H1 (cell line): Measurements from ENCODE around the gene NRSN2.

Source experiments
- CEBPB ChIP-seq: IDR thresholded peaks from 2 replicates; pipeline ENCODE4 v1.6.1; 2012; ENCODE audit warnings: low read depth, low read length
- CREB1 ChIP-seq: IDR thresholded peaks from 2 replicates; pipeline ENCODE4 v1.6.1; 2012; ENCODE audit warnings: inconsistent platforms
- EZH2 ChIP-seq: fragments of 200-600 bp; sonication (generic); IDR thresholded peaks from 2 replicates; pipeline ENCODE4 v1.7.1; 2012; ENCODE audit warnings: low read depth, mild to moderate bottlenecking, moderate library complexity, low read length, inconsistent platforms; ENCODE audit not compliant: severe bottlenecking
- KDM1A ChIP-seq: fragments of 200-600, 300-600 bp; sonication (generic); IDR thresholded peaks from 2 replicates; pipeline ENCODE4 v1.7.1; 2016; ENCODE audit warnings: mild to moderate bottlenecking, low read length, borderline replicate concordance
- KDM4A ChIP-seq: IDR thresholded peaks from one replicate; pipeline ENCODE4 v1.7.1; 2012; ENCODE audit warnings: low read depth, mild to moderate bottlenecking, moderate library complexity, low read length, inconsistent platforms; ENCODE audit not compliant: severe bottlenecking
- MAX ChIP-seq: IDR thresholded peaks from 2 replicates; pipeline ENCODE4 v1.6.1; 2012; ENCODE audit warnings: inconsistent platforms
- POLR2A ChIP-seq, 2 experiments: IDR thresholded peaks; 1 replicate in 1 of 2; 2 replicates in 1 of 2; pipeline ENCODE4 v1.6.1; 2011; ENCODE audit warnings: low read depth in 2 of 2, low read length in 2 of 2, mild to moderate bottlenecking in 2 of 2; ENCODE audit errors: control extremely low read depth in 1 of 2
- RFX5 ChIP-seq: IDR thresholded peaks from 2 replicates; pipeline ENCODE4 v1.6.1; 2011; ENCODE audit warnings: low read depth, low read length, improper control_type of control experiment, borderline replicate concordance
- TF ChIP-seq, protein P1 (sequence below), 3 experiments: IDR thresholded peaks; 1 replicate in 2 of 3; 2 replicates in 1 of 3; pipeline versions ENCODE4 v1.5.1 to v1.6.1; 2011; ENCODE audit warnings: low read length in 3 of 3, mild to moderate bottlenecking in 3 of 3, inconsistent platforms in 2 of 3, low read depth in 1 of 3, moderate library complexity in 1 of 3; ENCODE audit not compliant: insufficient read depth in 1 of 3; ENCODE audit errors: control extremely low read depth in 1 of 3

- TF ChIP-seq KDM1A (no peak), EZH2 (no peak), MAX (no peak), RFX5 (no peak), POLR2A (IDR thresholded peaks at IDR 0.05; ENCODE audit: control extremely low read depth in 1 of 2, low read depth in 2 of 2, low read length in 2 of 2) (no peak), KDM4A (no peak), CEBPB (no peak), CREB1 (no peak)
- TF ChIP-seq, protein P1, sequence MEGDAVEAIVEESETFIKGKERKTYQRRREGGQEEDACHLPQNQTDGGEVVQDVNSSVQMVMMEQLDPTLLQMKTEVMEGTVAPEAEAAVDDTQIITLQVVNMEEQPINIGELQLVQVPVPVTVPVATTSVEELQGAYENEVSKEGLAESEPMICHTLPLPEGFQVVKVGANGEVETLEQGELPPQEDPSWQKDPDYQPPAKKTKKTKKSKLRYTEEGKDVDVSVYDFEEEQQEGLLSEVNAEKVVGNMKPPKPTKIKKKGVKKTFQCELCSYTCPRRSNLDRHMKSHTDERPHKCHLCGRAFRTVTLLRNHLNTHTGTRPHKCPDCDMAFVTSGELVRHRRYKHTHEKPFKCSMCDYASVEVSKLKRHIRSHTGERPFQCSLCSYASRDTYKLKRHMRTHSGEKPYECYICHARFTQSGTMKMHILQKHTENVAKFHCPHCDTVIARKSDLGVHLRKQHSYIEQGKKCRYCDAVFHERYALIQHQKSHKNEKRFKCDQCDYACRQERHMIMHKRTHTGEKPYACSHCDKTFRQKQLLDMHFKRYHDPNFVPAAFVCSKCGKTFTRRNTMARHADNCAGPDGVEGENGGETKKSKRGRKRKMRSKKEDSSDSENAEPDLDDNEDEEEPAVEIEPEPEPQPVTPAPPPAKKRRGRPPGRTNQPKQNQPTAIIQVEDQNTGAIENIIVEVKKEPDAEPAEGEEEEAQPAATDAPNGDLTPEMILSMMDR (IDR thresholded peaks at IDR 0.05; ENCODE audit: control extremely low read depth in 1 of 3, insufficient read depth in 1 of 3, low read depth in 1 of 3, low read length in 3 of 3), result no peak
These were observed 48.0 kb upstream of the NRSN2 start for GRCh38 chr20:298776-299391.
